ENCODE measurements around the gene TAT. TPM values are rescaled to one million over a fixed set of nuclear protein-coding genes. Genes with fewer than 3 reads are reported as not detected.
A peak's percentile ranks its signal among the peaks of the same experiment; 100 is the strongest.
"Not testable (repeated sequence)": the region's sequence is repeated elsewhere in the genome, so short reads cannot be mapped to it uniquely, and the experiment has no call there.

TAT gene
- total RNA-seq, 1 experiment from 2014 or later, result 0.68 TPM

DNA sequence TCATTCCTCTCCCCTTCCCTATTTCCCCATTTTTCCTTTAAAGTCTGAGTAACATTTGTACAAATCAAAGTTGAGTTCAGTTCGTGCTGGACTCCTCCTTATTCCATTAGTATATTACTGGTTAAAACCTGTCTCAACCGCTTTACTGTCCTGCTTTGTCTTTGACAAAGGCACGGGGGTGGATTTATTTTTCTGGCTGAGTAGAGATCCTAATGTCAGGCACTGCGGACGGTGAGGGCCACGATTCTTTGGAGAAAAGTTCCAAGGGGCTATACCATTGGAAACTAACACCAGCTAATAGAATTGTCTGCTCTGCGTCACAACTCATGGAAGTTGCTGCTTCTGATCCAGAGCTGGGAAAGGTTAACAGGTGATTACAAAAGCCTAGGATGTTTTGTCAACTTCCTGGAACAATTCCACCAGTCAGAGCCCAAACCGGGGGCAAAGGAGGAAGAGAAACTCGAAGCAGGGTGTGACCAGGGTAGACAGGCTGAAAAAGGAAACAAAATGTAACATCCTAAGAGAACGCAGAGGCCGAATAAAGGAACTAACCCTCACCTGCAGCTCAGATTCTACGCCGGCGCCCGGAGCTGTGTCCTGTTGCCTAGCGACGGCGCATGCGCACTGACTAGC lies 12.4 kb downstream of the TAT start:
- H3K9me3 Mint-ChIP-seq, result peaks cover 29% of the 10 kb centered on the region
- CTCF ChIA-PET, result interaction anchor here (0.6 to 4.5 kb wide), 21 partner anchors 9 to 586 kb away, joined by 3 to 112 read pairs (median 6); partner anchors contain the start of genes CHST4 and TAT

DNA sequence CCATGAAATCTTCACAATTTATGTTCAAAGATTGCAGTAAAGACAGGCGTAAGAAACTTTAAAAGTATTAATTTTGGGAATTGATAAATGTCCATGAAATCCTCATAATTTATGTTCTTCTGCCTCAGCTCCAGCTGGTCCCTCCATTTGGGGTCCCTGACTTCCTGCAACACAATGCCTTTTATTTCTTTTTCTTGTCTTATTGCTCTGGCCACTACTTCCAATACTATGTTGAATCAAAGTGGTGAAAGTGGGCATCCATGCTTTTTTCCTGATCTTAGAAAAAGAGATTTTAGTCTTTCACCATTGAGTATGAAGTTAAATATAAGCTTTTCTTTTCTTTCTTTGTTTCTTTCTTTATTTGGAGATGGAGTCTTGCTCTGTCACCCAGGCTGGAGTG lies 14.3 kb downstream of the TAT start:
- H3K4me1 Mint-ChIP-seq, result peaks cover 14% of the 10 kb centered on the region
- H3K36me3 Mint-ChIP-seq, result peaks cover 16% of the 10 kb centered on the region
- H3K27ac Mint-ChIP-seq, result no peak overlapping the region
- DNase-seq (ENCODE audit: low spot score) (no peak), ATAC-seq (no peak)
- no peak overlapping the region for H3K4me3 Mint-ChIP-seq
- TF ChIP-seq NFATC4 (CRISPR knock-in tag; IDR thresholded peaks at IDR 0.05) (no peak), GRHL2 (CRISPR knock-in tag; IDR thresholded peaks at IDR 0.05; ENCODE audit: insufficient replicate concordance, severe bottlenecking) (no peak)
- peaks cover 33% of the 10 kb centered on the region for H3K27me3 Mint-ChIP-seq (ENCODE audit: low read depth)
- CTCF ChIA-PET, result interaction anchor here (4.5 kb wide), 1 partner anchor 48 kb away, joined by 112 read pairs; no protein-coding TSS in a partner anchor
- peaks cover 29% of the 10 kb centered on the region for H3K9me3 Mint-ChIP-seq
- POLR2A ChIA-PET, result no interaction called here

More for the DNA sequence above, 12.4 kb downstream of the TAT start:
- peaks cover 15% of the 10 kb centered on the region for H3K27me3 Mint-ChIP-seq (ENCODE audit: low read depth)
- DNase-seq (ENCODE audit: low spot score), result no peak
- H3K36me3 Mint-ChIP-seq, result peaks cover 16% of the 10 kb centered on the region
- POLR2A ChIA-PET, result interaction anchor here (0.5 to 1.2 kb wide), 7 partner anchors 9 to 1280 kb away, joined by 3 to 8 read pairs (median 4); partner anchors contain the start of gene AP1G1
- peak overlapping the region; percentile 75 for H3K27ac Mint-ChIP-seq
- 0 out of 2 replicates have a peak, but pooled peaks have one; percentile 27 for TF ChIP-seq SMAD3 (CRISPR knock-in tag; IDR thresholded peaks at IDR 0.05; ENCODE audit: borderline replicate concordance)
- TF ChIP-seq OVOL2 (CRISPR knock-in tag; IDR thresholded peaks at IDR 0.05; ENCODE audit: borderline replicate concordance), result no peak
- peak overlapping the region; percentile 85 for H3K4me3 Mint-ChIP-seq
- ATAC-seq, result peak; percentile 3
- peaks cover 14% of the 10 kb centered on the region for H3K4me1 Mint-ChIP-seq

DNA sequence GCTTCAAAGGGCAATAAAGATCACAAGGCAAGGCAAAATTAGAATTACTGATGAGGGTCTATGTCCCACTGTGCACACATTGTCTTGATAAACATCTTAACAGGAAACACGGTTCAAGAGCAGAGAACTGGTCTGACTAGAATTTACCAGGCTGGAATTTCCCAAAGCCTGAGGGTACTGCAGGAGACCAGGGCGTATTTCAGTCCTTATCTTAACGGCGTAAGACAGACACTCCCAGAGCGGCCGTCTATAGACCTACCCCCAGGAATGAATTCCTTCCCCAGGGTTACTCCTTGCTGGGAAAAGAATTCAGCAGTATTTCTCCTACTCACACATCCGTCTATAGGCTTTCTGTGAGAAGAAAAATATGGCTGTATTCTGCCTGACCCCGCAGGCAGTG lies 15.0 kb downstream of the TAT start:
- CTCF ChIA-PET; H3K27ac Mint-ChIP-seq; ATAC-seq; H3K4me3 Mint-ChIP-seq; DNase-seq (ENCODE audit: low spot score); POLR2A ChIA-PET: not testable (repeated sequence)
- Mint-ChIP-seq H3K4me1 (peaks cover 14% of the 10 kb centered on the region), H3K36me3 (peaks cover 16% of the 10 kb centered on the region), H3K9me3 (peaks cover 29% of the 10 kb centered on the region), H3K27me3 (ENCODE audit: low read depth) (peaks cover 40% of the 10 kb centered on the region)

DNA sequence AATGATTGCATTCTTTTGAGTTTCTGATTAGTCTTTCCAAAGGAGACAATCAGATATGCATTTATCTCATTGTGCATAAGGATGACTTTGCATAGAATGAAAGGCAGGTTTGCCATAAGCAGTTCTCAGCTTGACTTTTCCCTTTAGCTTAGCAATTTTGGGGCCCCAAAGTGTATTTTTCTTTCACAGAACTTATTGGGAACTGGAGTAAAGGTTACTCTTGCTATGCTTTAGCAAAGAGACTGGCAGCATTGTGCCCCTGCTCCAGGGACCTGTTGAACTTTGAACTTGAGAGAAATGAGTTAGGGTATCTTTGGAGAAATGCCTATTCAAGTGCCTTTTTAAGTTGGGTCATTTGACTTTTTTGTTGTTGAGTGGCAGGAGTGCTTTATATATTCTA lies 17.0 kb downstream of the TAT start:
- ChIA-PET CTCF (no interaction called here), POLR2A (no interaction called here)
- Mint-ChIP-seq H3K4me3 (no peak overlapping the region), H3K27me3 (ENCODE audit: low read depth) (peaks cover 49% of the 10 kb centered on the region), H3K4me1 (peaks cover 6% of the 10 kb centered on the region), H3K36me3 (peaks cover 16% of the 10 kb centered on the region), H3K27ac (no peak overlapping the region), H3K9me3 (peaks cover 29% of the 10 kb centered on the region)
- no peak for ATAC-seq
- no peak for DNase-seq (ENCODE audit: low spot score)
- no peak for TF ChIP-seq GRHL2 (CRISPR knock-in tag; IDR thresholded peaks at IDR 0.05; ENCODE audit: insufficient replicate concordance, severe bottlenecking)

DNA sequence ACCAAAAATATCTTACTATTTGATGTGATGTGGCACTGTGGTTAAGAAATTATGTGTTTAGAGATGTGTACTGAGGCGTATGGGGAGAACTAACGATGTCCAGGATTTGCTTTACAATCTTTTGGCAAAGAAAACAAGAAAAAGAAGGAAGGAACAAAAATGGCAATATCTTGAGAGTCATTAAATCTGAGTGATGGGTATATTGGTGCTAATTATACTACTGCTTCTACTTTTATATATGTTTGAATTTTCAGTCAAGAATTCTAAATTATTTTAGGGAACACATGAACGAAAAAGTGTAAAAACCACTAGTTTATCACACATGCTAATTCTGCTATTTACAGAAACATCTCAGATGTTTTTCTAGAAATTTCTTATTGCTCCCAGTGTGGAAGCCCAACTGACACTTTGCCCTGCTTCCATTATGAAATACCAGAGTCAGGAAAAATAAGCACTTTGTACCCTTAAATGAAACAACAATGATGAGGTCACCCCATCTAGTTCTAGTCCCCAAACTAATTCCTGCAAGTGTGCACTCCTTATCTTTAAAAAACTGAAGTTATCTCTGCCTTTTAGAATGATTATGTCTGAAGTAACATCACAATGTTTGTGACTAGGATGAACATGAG lies 18.8 kb downstream of the TAT start:
- POLR2A ChIA-PET, result no interaction called here
- DNase-seq (ENCODE audit: low spot score), result no peak
- CTCF ChIA-PET, result no interaction called here

DNA sequence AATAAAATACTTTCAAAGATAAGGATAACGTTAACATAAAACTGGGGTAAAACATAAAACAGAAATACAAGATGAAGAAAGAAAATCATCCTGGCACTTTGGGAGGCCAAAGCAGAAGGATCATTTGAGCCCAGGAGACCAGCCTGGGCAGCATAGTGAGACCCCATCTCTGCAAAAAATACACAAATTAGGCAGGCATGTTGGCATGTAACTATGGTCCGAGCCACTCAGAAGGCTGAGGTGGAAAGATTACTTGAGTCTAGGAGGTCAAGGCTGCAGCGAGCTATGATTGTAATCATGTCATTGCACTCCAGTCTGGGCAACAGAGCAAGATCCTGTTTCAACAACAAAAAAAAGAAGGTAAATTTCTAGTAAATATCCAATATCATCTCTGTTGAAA lies 19.6 kb downstream of the TAT start:
- H3K27ac Mint-ChIP-seq, result no peak overlapping the region
- H3K27me3 Mint-ChIP-seq (ENCODE audit: low read depth), result peaks cover 62% of the 10 kb centered on the region
- no peak for TF ChIP-seq ATF1 (CRISPR knock-in tag; IDR thresholded peaks at IDR 0.05)
- no peak for TF ChIP-seq PRRX2 (CRISPR knock-in tag; IDR thresholded peaks at IDR 0.05)
- TF ChIP-seq NFYB (CRISPR knock-in tag; conservative IDR thresholded peaks at IDR 0.05; ENCODE audit: low read depth), result no peak
- TF ChIP-seq MYBL2 (CRISPR knock-in tag; IDR thresholded peaks at IDR 0.05), result no peak
- TF ChIP-seq, protein P1, sequence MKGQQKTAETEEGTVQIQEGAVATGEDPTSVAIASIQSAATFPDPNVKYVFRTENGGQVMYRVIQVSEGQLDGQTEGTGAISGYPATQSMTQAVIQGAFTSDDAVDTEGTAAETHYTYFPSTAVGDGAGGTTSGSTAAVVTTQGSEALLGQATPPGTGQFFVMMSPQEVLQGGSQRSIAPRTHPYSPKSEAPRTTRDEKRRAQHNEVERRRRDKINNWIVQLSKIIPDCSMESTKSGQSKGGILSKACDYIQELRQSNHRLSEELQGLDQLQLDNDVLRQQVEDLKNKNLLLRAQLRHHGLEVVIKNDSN (CRISPR knock-in tag; IDR thresholded peaks at IDR 0.05), result no peak
- peaks cover 11% of the 10 kb centered on the region for H3K36me3 Mint-ChIP-seq
- peaks cover 17% of the 10 kb centered on the region for H3K9me3 Mint-ChIP-seq
- H3K4me1 Mint-ChIP-seq, result no peaks in the 10 kb centered on the region
- POLR2A ChIA-PET, result no interaction called here
- no peak for ATAC-seq
- CTCF ChIA-PET, result no interaction called here
- no peak for DNase-seq (ENCODE audit: low spot score)
- no peak overlapping the region for H3K4me3 Mint-ChIP-seq

More for the DNA sequence above, 18.8 kb downstream of the TAT start:
- peaks cover 25% of the 10 kb centered on the region for H3K9me3 Mint-ChIP-seq
- no peak for ATAC-seq
- no peak for TF ChIP-seq IRF2 (CRISPR knock-in tag; IDR thresholded peaks at IDR 0.05; ENCODE audit: borderline replicate concordance, low read depth)
- no peak for TF ChIP-seq ZNF396 (CRISPR knock-in tag; IDR thresholded peaks at IDR 0.05; ENCODE audit: borderline replicate concordance)
- no peak for TF ChIP-seq FOXK1 (CRISPR knock-in tag; IDR thresholded peaks at IDR 0.05)
- no peak for TF ChIP-seq MXD4 (CRISPR knock-in tag; IDR thresholded peaks at IDR 0.05; ENCODE audit: borderline replicate concordance)
- peaks cover 16% of the 10 kb centered on the region for H3K36me3 Mint-ChIP-seq
- H3K4me1 Mint-ChIP-seq, result no peaks in the 10 kb centered on the region
- H3K4me3 Mint-ChIP-seq, result no peak overlapping the region
- no peak overlapping the region for H3K27ac Mint-ChIP-seq
- peaks cover 55% of the 10 kb centered on the region for H3K27me3 Mint-ChIP-seq (ENCODE audit: low read depth)
